NOMO-1 treated with dmso at 0.1 percent for 144 hours (cell line): ENCODE results near the gene EIF2B5.

Experiments
- DNase-seq: peaks from one replicate; lab custom pipeline; 2025; ENCODE audit not compliant: unreplicated experiment; lab: John Stamatoyannopoulos, UW

The EIF2B5 gene

DNA sequence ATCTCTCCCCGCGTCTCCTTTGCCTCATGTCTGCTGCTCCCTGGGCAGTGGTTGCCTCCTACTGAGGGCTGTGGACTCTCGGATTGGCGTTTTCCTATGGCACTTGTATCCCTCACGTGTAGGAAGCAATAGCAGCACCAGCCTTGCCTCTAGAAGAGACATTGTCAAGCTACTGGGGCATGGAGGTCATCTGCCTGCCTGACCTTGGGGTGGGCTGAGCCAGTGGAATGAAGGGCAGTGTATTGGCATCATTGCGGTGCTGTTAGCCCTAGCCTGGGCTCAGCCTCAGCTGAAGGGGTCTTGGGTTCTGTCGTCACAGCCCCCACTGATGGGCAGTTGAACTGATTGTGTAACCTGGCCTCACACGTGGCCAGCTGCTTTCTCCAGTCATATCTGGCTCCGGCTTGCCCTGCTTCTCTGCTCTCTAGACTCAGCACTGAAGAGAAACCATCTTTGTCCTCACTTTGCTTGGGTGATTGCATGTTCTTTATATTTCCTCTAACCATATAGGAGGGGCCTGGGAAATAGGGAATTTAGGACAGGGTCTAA is 58.9 kb downstream of the EIF2B5 start:
- DNase-seq, result no peak
